Fibroblast of lung (primary cell): ENCODE data around the gene M6PR. TPM values are rescaled to one million over a fixed set of nuclear protein-coding genes. Genes with fewer than 3 reads are reported as not detected.
"Not testable (repeated sequence)": the region's sequence is repeated elsewhere in the genome, so short reads cannot be mapped to it uniquely, and the experiment has no call there.

Experiments used
- DNase-seq, 2 donors: peaks; one replicate each; pipeline versions ENCODE4 v3.0.0 to v3.0.0-alpha.2; 2010; ENCODE audit warnings: low read depth in 2 of 2
- H2AFZ ChIP-seq: 2 replicates; pipeline ENCODE4 v1.5.1; 2012; ENCODE audit warnings: low read length, control low read depth, inconsistent platforms
- H3K27ac ChIP-seq: 2 replicates; pipeline ENCODE4 v1.5.1; 2011; ENCODE audit warnings: low read length, control low read depth; ENCODE audit not compliant: insufficient read depth
- H3K27me3 ChIP-seq: 2 replicates; pipeline ENCODE4 v1.5.1; 2011; ENCODE audit warnings: mild to moderate bottlenecking, low read length; ENCODE audit not compliant: control insufficient read depth, insufficient read depth
- H3K36me3 ChIP-seq: 2 replicates; pipeline ENCODE4 v1.5.1; 2011; ENCODE audit warnings: low read length; ENCODE audit not compliant: control insufficient read depth, insufficient read depth
- H3K4me1 ChIP-seq: 2 replicates; pipeline ENCODE4 v1.5.1; 2011; ENCODE audit warnings: low read length; ENCODE audit not compliant: control insufficient read depth, insufficient read depth; ENCODE audit errors: extremely low read depth
- H3K4me2 ChIP-seq: 2 replicates; pipeline ENCODE4 v1.5.1; 2011; ENCODE audit warnings: low read length, control low read depth; ENCODE audit not compliant: insufficient read depth; ENCODE audit errors: extremely low read depth
- H3K4me3 ChIP-seq, 4 experiments: fragments of 200-600 bp in 1 of 4; sonication (generic) in 1 of 4; replicated peaks in 1 of 4; 2 replicates each; pipeline ENCODE4 v1.5.1; 2011 to 2016; ENCODE audit warnings: low read length in 4 of 4, low read depth in 3 of 4, mild to moderate bottlenecking in 3 of 4, control low read depth in 2 of 4, inconsistent platforms in 1 of 4, mixed read lengths in 1 of 4; ENCODE audit not compliant: insufficient read depth in 1 of 4; ENCODE audit errors: control extremely low read depth in 1 of 4
- H3K79me2 ChIP-seq: 2 replicates; pipeline ENCODE4 v1.5.1; 2012; ENCODE audit warnings: mild to moderate bottlenecking, low read length, inconsistent platforms; ENCODE audit not compliant: control insufficient read depth, insufficient read depth
- H3K9ac ChIP-seq: 2 replicates; pipeline ENCODE4 v1.5.1; 2011; ENCODE audit warnings: mild to moderate bottlenecking, low read length, control low read depth; ENCODE audit not compliant: insufficient read depth
- H3K9me3 ChIP-seq: 2 replicates; pipeline ENCODE4 v1.5.1; 2012; ENCODE audit warnings: low read depth, low read length; ENCODE audit not compliant: control insufficient read depth, insufficient read depth
- H4K20me1 ChIP-seq: 2 replicates; pipeline ENCODE4 v1.5.1; 2011; ENCODE audit warnings: low read length; ENCODE audit not compliant: control insufficient read depth, insufficient read depth; ENCODE audit errors: extremely low read depth
- EZH2 ChIP-seq: IDR thresholded peaks from 2 replicates; pipeline ENCODE4 v1.5.1; 2012; ENCODE audit warnings: low read length, control low read depth, mild to moderate bottlenecking; ENCODE audit errors: missing control alignments
- polyA plus RNA-seq, 2 donors: library from polyadenylated mRNA; depleted of rRNA in 1 of 2; stranded (reverse) in 1 of 2; unstranded in 1 of 2; fragments of >200 nt; gene quantifications; 2 replicates each; pipeline ENCODE4 v1.2.1, GENCODE V29; 2011 to 2012; ENCODE audit warnings: missing spikeins in 1 of 2
- total RNA-seq: library from RNA; depleted of rRNA; stranded (reverse); fragments of >200 nt; gene quantifications from 2 replicates; pipeline ENCODE4 v1.2.1, GENCODE V29; 2014
- TF ChIP-seq, protein P1 (sequence below), 2 donors: IDR thresholded peaks in 1 of 2; conservative IDR thresholded peaks in 1 of 2; 1 replicate in 1 of 2; 2 replicates in 1 of 2; pipeline ENCODE4 v1.5.1; 2011 to 2012; ENCODE audit warnings: low read length in 2 of 2, control low read depth in 1 of 2, inconsistent platforms in 1 of 2, low read depth in 1 of 2, mild to moderate bottlenecking in 1 of 2

Gene M6PR
- total and polyA plus RNA-seq, 2 donors (not counting 1 experiment from before 2014, with no cell fraction given): 102 to 292 TPM

GRCh38 chr12:8914033-8914715 is 35.3 kb downstream of the M6PR start, which contains the start of gene PHC1:
Gene PHC1 (plus strand): TSS chr12:8914509. CDS start chr12:8917678, 3,169 bp downstream.
- H3K4me3 ChIP-seq: peak within 1 kb of the TSS; percentile 77 to 93 (median 85)
- TF ChIP-seq, protein P1, sequence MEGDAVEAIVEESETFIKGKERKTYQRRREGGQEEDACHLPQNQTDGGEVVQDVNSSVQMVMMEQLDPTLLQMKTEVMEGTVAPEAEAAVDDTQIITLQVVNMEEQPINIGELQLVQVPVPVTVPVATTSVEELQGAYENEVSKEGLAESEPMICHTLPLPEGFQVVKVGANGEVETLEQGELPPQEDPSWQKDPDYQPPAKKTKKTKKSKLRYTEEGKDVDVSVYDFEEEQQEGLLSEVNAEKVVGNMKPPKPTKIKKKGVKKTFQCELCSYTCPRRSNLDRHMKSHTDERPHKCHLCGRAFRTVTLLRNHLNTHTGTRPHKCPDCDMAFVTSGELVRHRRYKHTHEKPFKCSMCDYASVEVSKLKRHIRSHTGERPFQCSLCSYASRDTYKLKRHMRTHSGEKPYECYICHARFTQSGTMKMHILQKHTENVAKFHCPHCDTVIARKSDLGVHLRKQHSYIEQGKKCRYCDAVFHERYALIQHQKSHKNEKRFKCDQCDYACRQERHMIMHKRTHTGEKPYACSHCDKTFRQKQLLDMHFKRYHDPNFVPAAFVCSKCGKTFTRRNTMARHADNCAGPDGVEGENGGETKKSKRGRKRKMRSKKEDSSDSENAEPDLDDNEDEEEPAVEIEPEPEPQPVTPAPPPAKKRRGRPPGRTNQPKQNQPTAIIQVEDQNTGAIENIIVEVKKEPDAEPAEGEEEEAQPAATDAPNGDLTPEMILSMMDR (conservative IDR thresholded peaks at IDR 0.05 in 1 of 2, IDR thresholded peaks at IDR 0.05 in 1 of 2; ENCODE audit: low read depth in 1 of 2, low read length in 2 of 2): peak; percentile 52 to 53
- peak within 1 kb of the TSS; percentile 92 for H2AFZ ChIP-seq

DNA sequence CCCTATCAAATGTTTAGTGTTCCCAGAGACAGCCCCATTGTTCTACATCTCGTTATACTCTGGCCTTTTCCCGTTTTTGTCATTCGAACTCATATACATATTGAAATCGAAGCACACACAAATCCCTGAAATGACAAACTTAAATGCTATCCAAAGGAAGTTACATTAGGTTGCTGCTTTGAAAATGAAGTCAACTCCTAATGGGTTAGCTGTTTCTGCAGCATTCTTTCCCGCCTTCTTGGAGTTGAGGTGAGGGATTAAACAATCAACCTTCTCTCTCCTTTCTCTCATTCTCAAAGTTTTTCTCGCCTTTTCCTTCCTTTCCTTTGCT is 35.8 kb downstream of the M6PR start:
- peak overlapping the region; percentile 84 for H3K4me2 ChIP-seq
- no peaks in the 10 kb centered on the region for H4K20me1 ChIP-seq
- H3K79me2 ChIP-seq: no peaks in the 10 kb centered on the region
- H3K27ac ChIP-seq: peak overlapping the region; percentile 91
- H3K4me3 ChIP-seq: peak overlapping the region; percentile 62 to 77 (median 66)
- no peak overlapping the region for H3K9ac ChIP-seq
- H3K27me3 ChIP-seq: no peaks in the 10 kb centered on the region
- H3K4me1 ChIP-seq: peaks cover 2% of the 10 kb centered on the region
- peak overlapping the region; percentile 76 for H2AFZ ChIP-seq
- TF ChIP-seq EZH2: no peak
- TF ChIP-seq, protein P1 (conservative IDR thresholded peaks at IDR 0.05 in 1 of 2, IDR thresholded peaks at IDR 0.05 in 1 of 2; ENCODE audit: low read depth in 1 of 2, low read length in 2 of 2): no peak
- no peaks in the 10 kb centered on the region for H3K36me3 ChIP-seq
- peak in 1 of 2 donors; percentile 15 for DNase-seq
- no peaks in the 10 kb centered on the region for H3K9me3 ChIP-seq

More at GRCh38 chr12:8914033-8914715, 35.3 kb downstream of the M6PR start, which contains the start of gene PHC1:
- H3K36me3 ChIP-seq, H3K27me3 ChIP-seq, H4K20me1 ChIP-seq, H3K79me2 ChIP-seq, H3K9me3 ChIP-seq, H3K4me1 ChIP-seq: not testable (repeated sequence)
- peak within 1 kb of the TSS; percentile 98 for H3K4me2 ChIP-seq
- peak within 1 kb of the TSS; percentile 60 for H3K9ac ChIP-seq
- H3K27ac ChIP-seq: peak within 1 kb of the TSS; percentile 91
- peak; percentile 72 to 73 for DNase-seq

DNA sequence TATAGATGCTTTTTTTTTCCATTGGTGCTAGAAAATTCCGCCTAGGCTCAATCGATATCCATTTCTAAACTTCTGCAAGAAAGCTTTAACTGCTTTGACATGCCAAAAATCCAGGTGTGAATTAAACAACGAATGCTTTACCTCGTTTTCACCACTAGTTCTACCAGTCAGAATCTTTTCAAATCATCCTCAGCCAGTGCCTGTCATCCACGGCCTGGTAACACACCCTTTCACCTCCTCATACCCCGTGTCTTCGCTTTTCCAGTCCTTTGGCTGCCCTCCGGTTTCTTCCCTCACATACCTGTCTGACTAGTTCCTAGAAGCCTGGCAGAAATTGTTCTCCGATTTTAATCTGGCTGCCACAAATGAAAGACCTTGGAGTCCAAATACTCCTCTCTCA is 36.5 kb downstream of the M6PR start:
- Histone ChIP-seq H3K4me1 (peaks cover 2% of the 10 kb centered on the region), H3K4me2 (peak overlapping the region; percentile 84), H4K20me1 (no peaks in the 10 kb centered on the region), H3K9me3 (no peaks in the 10 kb centered on the region), H3K36me3 (no peaks in the 10 kb centered on the region), H3K9ac (no peak overlapping the region), H3K27ac (no peak overlapping the region), H2AFZ (no peak overlapping the region), H3K27me3 (no peaks in the 10 kb centered on the region), H3K79me2 (no peaks in the 10 kb centered on the region), H3K4me3 (peak overlapping the region in 3 of 4 experiments; percentile 62 to 77 (median 70))
- DNase-seq: no peak
- no peak for TF ChIP-seq EZH2
- TF ChIP-seq, protein P1 (conservative IDR thresholded peaks at IDR 0.05 in 1 of 2, IDR thresholded peaks at IDR 0.05 in 1 of 2; ENCODE audit: low read depth in 1 of 2, low read length in 2 of 2): peak; percentile 4
